Activated CD4-positive, alpha-beta T cell treated with anti-CD3 and anti-CD28 coated beads, Interleukin-2, amount 50 U/mL, for 16 hours (primary cell): ENCODE results near the gene TIMP2.
A peak's percentile ranks its signal among the peaks of the same experiment; 100 is the strongest.
"Not testable (repeated sequence)": the region's sequence is repeated elsewhere in the genome, so short reads cannot be mapped to it uniquely, and the experiment has no call there.

Source experiments
- DNase-seq: peaks from one replicate; pipeline ENCODE4 v3.0.0-alpha.2; 2020

TIMP2 gene

GRCh38 chr17:78885956-78886355 lies 39.2 kb downstream of the TIMP2 start:
- DNase-seq = no peak

GRCh38 chr17:78884876-78885667 lies 40.1 kb downstream of the TIMP2 start:
- no peak for DNase-seq

- no peak for DNase-seq
Observed at GRCh38 chr17:78884148-78884825, 40.9 kb downstream of the TIMP2 start.

- DNase-seq = no peak
Observed at GRCh38 chr17:78883533-78884131, 41.6 kb downstream of the TIMP2 start.

GRCh38 chr17:78883089-78883532 lies 42.1 kb downstream of the TIMP2 start:
- no peak for DNase-seq

- no peak for DNase-seq
Observed at GRCh38 chr17:78882540-78883088, 42.6 kb downstream of the TIMP2 start.

- DNase-seq = peak; percentile 20
Observed at GRCh38 chr17:78879635-78880186, 45.5 kb downstream of the TIMP2 start.

GRCh38 chr17:78878871-78879527 lies 46.2 kb downstream of the TIMP2 start:
- no peak for DNase-seq

GRCh38 chr17:78878261-78878660 lies 46.9 kb downstream of the TIMP2 start:
- no peak for DNase-seq

- not testable (repeated sequence) for DNase-seq
Observed at GRCh38 chr17:78876954-78877517, 48.2 kb downstream of the TIMP2 start.

- no peak for DNase-seq
Observed at GRCh38 chr17:78876094-78876597, 49.0 kb downstream of the TIMP2 start.

GRCh38 chr17:78875363-78876093 lies 49.7 kb downstream of the TIMP2 start:
- DNase-seq = no peak

- DNase-seq = no peak
Observed at GRCh38 chr17:78873519-78874340, 51.5 kb downstream of the TIMP2 start.

- DNase-seq = no peak
Observed at GRCh38 chr17:78872486-78872885, 52.7 kb downstream of the TIMP2 start.

GRCh38 chr17:78870621-78871020 lies 54.6 kb downstream of the TIMP2 start:
- DNase-seq = no peak

- DNase-seq = no peak
Observed at GRCh38 chr17:78868391-78868790, 56.8 kb downstream of the TIMP2 start.

GRCh38 chr17:78867046-78867445 lies 58.1 kb downstream of the TIMP2 start:
- not testable (repeated sequence) for DNase-seq

- peak; percentile 64 for DNase-seq
Observed at GRCh38 chr17:78865682-78866390, 59.4 kb downstream of the TIMP2 start.

GRCh38 chr17:78864117-78864516 lies 61.1 kb downstream of the TIMP2 start:
- DNase-seq = no peak
